Measurements from ENCODE around the gene CAB39. TPM values are rescaled to one million over a fixed set of nuclear protein-coding genes. Genes with fewer than 3 reads are reported as not detected.

CAB39 gene
- total and polyA plus RNA-seq, 2 donors (not counting 3 experiments of a cell fraction or from before 2014, with no cell fraction given): 25.7 to 53.7 TPM

DNA sequence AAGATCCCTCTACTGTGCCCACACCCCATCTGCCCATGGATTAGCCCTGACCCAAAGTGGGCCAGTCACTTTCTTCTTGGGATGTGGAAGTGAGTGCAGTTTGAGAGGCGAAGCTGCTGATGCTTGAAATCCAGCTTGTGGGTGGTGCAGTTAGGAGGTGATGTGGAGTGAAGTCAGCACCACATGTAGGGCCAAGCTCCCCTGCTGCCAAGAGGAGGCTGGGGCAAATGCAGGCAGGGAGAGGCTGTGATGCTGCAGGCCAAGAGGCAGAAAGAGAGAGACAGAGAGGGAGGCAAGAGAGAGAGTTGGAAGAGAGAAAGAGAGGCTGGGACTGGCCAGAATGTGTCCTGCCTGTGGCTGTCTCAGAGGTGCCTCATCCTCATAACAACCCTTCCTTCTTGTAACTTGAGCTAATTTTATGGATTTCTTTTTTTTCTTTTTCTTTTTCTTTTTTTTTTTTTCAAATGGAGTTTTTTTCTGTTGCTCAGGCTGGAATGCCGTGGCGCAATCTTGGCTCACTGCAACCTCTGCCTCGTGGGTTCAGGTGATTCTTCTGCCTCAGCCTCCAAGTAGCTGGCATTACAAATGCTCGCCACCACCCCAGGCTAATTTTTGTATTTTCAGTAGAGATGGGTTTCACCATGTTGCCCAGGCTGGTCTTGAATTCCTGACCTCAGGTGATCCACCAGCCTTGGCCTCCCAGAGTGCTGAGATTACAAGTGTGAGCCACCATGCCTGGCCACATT lies 35.3 kb upstream of the CAB39 start:
- ChIA-PET CTCF (interaction anchor here (1.1 kb wide), 1 partner anchor 10 kb away, joined by 3 read pairs; no protein-coding TSS in a partner anchor), POLR2A (no interaction called here)
- FAIRE-seq: no peak
- Histone ChIP-seq H3K4me2 (ENCODE audit: insufficient read depth, low read length) (no peak overlapping the region), H3K4me3 (replicated peaks in 1 of 3; ENCODE audit: insufficient read depth in 1 of 3, low read depth in 1 of 3, low read length in 3 of 3) (no peak overlapping the region), H3K4me1 (ENCODE audit: control insufficient read depth, extremely low read depth, insufficient read depth, low read length) (no peaks in the 10 kb centered on the region), H3K9ac (replicated peaks; ENCODE audit: extremely low read depth, insufficient read depth, low read length) (no peak overlapping the region), H4K20me1 (replicated peaks; ENCODE audit: control insufficient read depth, extremely low read depth, insufficient read depth, low read length) (no peaks in the 10 kb centered on the region), H3K27me3 (ENCODE audit: control insufficient read depth in 2 of 2, insufficient read depth in 2 of 2, low read length in 2 of 2) (peaks cover 0 to 2% of the 10 kb centered on the region in 2 experiments), H3K9me3 (replicated peaks; ENCODE audit: control insufficient read depth, insufficient read depth, low read length) (no peaks in the 10 kb centered on the region), H2AFZ (ENCODE audit: low read depth, low read length) (no peak overlapping the region), H3K27ac (ENCODE audit: insufficient read depth, low read depth, low read length) (no peak overlapping the region), H3K36me3 (ENCODE audit: control insufficient read depth in 2 of 2, extremely low read depth in 1 of 2, insufficient read depth in 2 of 2, low read length in 2 of 2) (no peaks in the 10 kb centered on the region), H3K79me2 (ENCODE audit: control insufficient read depth, insufficient read depth, low read length) (no peaks in the 10 kb centered on the region), H3K9me1 (replicated peaks; ENCODE audit: control insufficient read depth, extremely low read depth, insufficient read depth, low read length) (no peaks in the 10 kb centered on the region)
- TF ChIP-seq, protein P1, sequence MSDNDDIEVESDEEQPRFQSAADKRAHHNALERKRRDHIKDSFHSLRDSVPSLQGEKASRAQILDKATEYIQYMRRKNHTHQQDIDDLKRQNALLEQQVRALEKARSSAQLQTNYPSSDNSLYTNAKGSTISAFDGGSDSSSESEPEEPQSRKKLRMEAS (IDR thresholded peaks at IDR 0.05; ENCODE audit: insufficient read depth, insufficient read length): no peak
- no peak for TF ChIP-seq JUN (IDR thresholded peaks at IDR 0.05; ENCODE audit: borderline replicate concordance, insufficient read depth, insufficient read length, low read depth)
- no peak for TF ChIP-seq FOS (IDR thresholded peaks at IDR 0.05; ENCODE audit: borderline replicate concordance, insufficient read depth, low read length)
- TF ChIP-seq POLR2A (IDR thresholded peaks at IDR 0.05; ENCODE audit: low read depth, low read length): no peak
- TF ChIP-seq, protein P2, sequence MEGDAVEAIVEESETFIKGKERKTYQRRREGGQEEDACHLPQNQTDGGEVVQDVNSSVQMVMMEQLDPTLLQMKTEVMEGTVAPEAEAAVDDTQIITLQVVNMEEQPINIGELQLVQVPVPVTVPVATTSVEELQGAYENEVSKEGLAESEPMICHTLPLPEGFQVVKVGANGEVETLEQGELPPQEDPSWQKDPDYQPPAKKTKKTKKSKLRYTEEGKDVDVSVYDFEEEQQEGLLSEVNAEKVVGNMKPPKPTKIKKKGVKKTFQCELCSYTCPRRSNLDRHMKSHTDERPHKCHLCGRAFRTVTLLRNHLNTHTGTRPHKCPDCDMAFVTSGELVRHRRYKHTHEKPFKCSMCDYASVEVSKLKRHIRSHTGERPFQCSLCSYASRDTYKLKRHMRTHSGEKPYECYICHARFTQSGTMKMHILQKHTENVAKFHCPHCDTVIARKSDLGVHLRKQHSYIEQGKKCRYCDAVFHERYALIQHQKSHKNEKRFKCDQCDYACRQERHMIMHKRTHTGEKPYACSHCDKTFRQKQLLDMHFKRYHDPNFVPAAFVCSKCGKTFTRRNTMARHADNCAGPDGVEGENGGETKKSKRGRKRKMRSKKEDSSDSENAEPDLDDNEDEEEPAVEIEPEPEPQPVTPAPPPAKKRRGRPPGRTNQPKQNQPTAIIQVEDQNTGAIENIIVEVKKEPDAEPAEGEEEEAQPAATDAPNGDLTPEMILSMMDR (IDR thresholded peaks at IDR 0.05; ENCODE audit: extremely low read depth in 1 of 2, insufficient read depth in 1 of 2, low read depth in 1 of 2, low read length in 2 of 2): no peak
- TF ChIP-seq EZH2 (IDR thresholded peaks at IDR 0.05; ENCODE audit: borderline replicate concordance, low read depth, low read length, severe bottlenecking): no peak
- TF ChIP-seq MYC (IDR thresholded peaks at IDR 0.05; ENCODE audit: low read depth, low read length): no peak
- TF ChIP-seq POLR2AphosphoS5 (IDR thresholded peaks at IDR 0.05; ENCODE audit: insufficient read depth, low read depth, low read length): no peak
- TF ChIP-seq GATA2 (IDR thresholded peaks at IDR 0.05; ENCODE audit: insufficient read depth, insufficient read length, low read depth, low read length): no peak
- dilution Hi-C loops (cut with MboI; ENCODE audit: extremely low pct_ligation_motif_present, low sequenced_read_pairs): no loop called here
- intact Hi-C loops (cut with micrococcal nuclease): no loop called here
- BruUV-seq (replicated peaks): no TSS peak
- no peak for DNase-seq (ENCODE audit: low read depth, low spot score)

Data from endothelial cell of umbilical vein (primary cell).